ENCODE data around the gene COL5A1.
"Not testable (repeated sequence)": the region's sequence is repeated elsewhere in the genome, so short reads cannot be mapped to it uniquely, and the experiment has no call there.

COL5A1 gene

GRCh38 chr9:134680393-134681060 lies 38.9 kb downstream of the COL5A1 start:
- Histone ChIP-seq H3K36me3 (ENCODE audit: insufficient read depth, low read length) (peaks cover 14% of the 10 kb centered on the region; the same call in 1 of the 2 replicates), H3K4me3 (ENCODE audit: low read depth, low read length) (no peak overlapping the region), H3K4me1 (ENCODE audit: control insufficient read depth, insufficient read depth, low read length, unreplicated experiment) (peaks cover 45% of the 10 kb centered on the region), H3K27ac (ENCODE audit: low read depth, low read length) (no peak overlapping the region), H3K27me3 (ENCODE audit: insufficient read depth, low read length) (no peaks in the 10 kb centered on the region), H3K79me2 (ENCODE audit: control insufficient read depth, insufficient read depth, low read length, unreplicated experiment) (peaks cover 95% of the 10 kb centered on the region), H2AFZ (ENCODE audit: low read length, unreplicated experiment) (no peak overlapping the region)

GRCh38 chr9:134681061-134681661 lies 39.6 kb downstream of the COL5A1 start:
- Histone ChIP-seq H3K36me3 (ENCODE audit: insufficient read depth, low read length) (peaks cover 16% of the 10 kb centered on the region; the same call in 1 of the 2 replicates), H3K4me1 (ENCODE audit: control insufficient read depth, insufficient read depth, low read length, unreplicated experiment) (peaks cover 39% of the 10 kb centered on the region), H3K79me2 (ENCODE audit: control insufficient read depth, insufficient read depth, low read length, unreplicated experiment) (peaks cover 95% of the 10 kb centered on the region), H2AFZ (ENCODE audit: low read length, unreplicated experiment) (no peak overlapping the region), H3K4me3 (ENCODE audit: low read depth, low read length) (no peak overlapping the region), H3K27ac (ENCODE audit: low read depth, low read length) (peak overlapping the region; percentile 23; the same call in 1 of the 2 replicates), H3K27me3 (ENCODE audit: insufficient read depth, low read length) (no peaks in the 10 kb centered on the region)

GRCh38 chr9:134682026-134682425 lies 40.4 kb downstream of the COL5A1 start:
- Histone ChIP-seq H3K27me3 (ENCODE audit: insufficient read depth, low read length) (no peaks in the 10 kb centered on the region), H3K27ac (ENCODE audit: low read depth, low read length) (no peak overlapping the region), H2AFZ (ENCODE audit: low read length, unreplicated experiment) (no peak overlapping the region), H3K36me3 (ENCODE audit: insufficient read depth, low read length) (peaks cover 20% of the 10 kb centered on the region; the same call in 1 of the 2 replicates), H3K4me1 (ENCODE audit: control insufficient read depth, insufficient read depth, low read length, unreplicated experiment) (peaks cover 30% of the 10 kb centered on the region), H3K79me2 (ENCODE audit: control insufficient read depth, insufficient read depth, low read length, unreplicated experiment) (peaks cover 95% of the 10 kb centered on the region), H3K4me3 (ENCODE audit: low read depth, low read length) (no peak overlapping the region)

- Histone ChIP-seq H2AFZ (ENCODE audit: low read length, unreplicated experiment) (no peak overlapping the region), H3K79me2 (ENCODE audit: control insufficient read depth, insufficient read depth, low read length, unreplicated experiment) (peaks cover 95% of the 10 kb centered on the region), H3K27me3 (ENCODE audit: insufficient read depth, low read length) (no peaks in the 10 kb centered on the region), H3K27ac (ENCODE audit: low read depth, low read length) (no peak overlapping the region), H3K4me3 (ENCODE audit: low read depth, low read length) (no peak overlapping the region), H3K36me3 (ENCODE audit: insufficient read depth, low read length) (peaks cover 21% of the 10 kb centered on the region; the same call in 1 of the 2 replicates), H3K4me1 (ENCODE audit: control insufficient read depth, insufficient read depth, low read length, unreplicated experiment) (peaks cover 29% of the 10 kb centered on the region)
Observed at GRCh38 chr9:134682651-134683364, 41.2 kb downstream of the COL5A1 start.

GRCh38 chr9:134683714-134684374 lies 42.2 kb downstream of the COL5A1 start:
- Histone ChIP-seq H3K79me2 (ENCODE audit: control insufficient read depth, insufficient read depth, low read length, unreplicated experiment) (peaks cover 94% of the 10 kb centered on the region), H2AFZ (ENCODE audit: low read length, unreplicated experiment) (no peak overlapping the region), H3K4me1 (ENCODE audit: control insufficient read depth, insufficient read depth, low read length, unreplicated experiment) (peaks cover 22% of the 10 kb centered on the region), H3K4me3 (ENCODE audit: low read depth, low read length) (no peak overlapping the region), H3K27ac (ENCODE audit: low read depth, low read length) (no peak overlapping the region), H3K27me3 (ENCODE audit: insufficient read depth, low read length) (no peaks in the 10 kb centered on the region), H3K36me3 (ENCODE audit: insufficient read depth, low read length) (peaks cover 21% of the 10 kb centered on the region; the same call in 1 of the 2 replicates)

- Histone ChIP-seq H3K4me3 (ENCODE audit: low read depth, low read length) (no peak overlapping the region), H3K27ac (ENCODE audit: low read depth, low read length) (no peak overlapping the region), H3K79me2 (ENCODE audit: control insufficient read depth, insufficient read depth, low read length, unreplicated experiment) (peaks cover 95% of the 10 kb centered on the region)
Observed at GRCh38 chr9:134684375-134684723, 42.7 kb downstream of the COL5A1 start.

GRCh38 chr9:134684941-134685340 lies 43.3 kb downstream of the COL5A1 start:
- not testable (repeated sequence) for H3K27ac ChIP-seq (ENCODE audit: low read depth, low read length); H2AFZ ChIP-seq (ENCODE audit: low read length, unreplicated experiment); H3K4me3 ChIP-seq (ENCODE audit: low read depth, low read length); H3K27me3 ChIP-seq (ENCODE audit: insufficient read depth, low read length)
- H3K36me3 ChIP-seq (ENCODE audit: insufficient read depth, low read length), result peaks cover 21% of the 10 kb centered on the region; the same call in 1 of the 2 replicates
- peaks cover 96% of the 10 kb centered on the region for H3K79me2 ChIP-seq (ENCODE audit: control insufficient read depth, insufficient read depth, low read length, unreplicated experiment)
- peaks cover 17% of the 10 kb centered on the region for H3K4me1 ChIP-seq (ENCODE audit: control insufficient read depth, insufficient read depth, low read length, unreplicated experiment)

More at GRCh38 chr9:134684375-134684723, 42.7 kb downstream of the COL5A1 start:
- H3K27me3 ChIP-seq (ENCODE audit: insufficient read depth, low read length), result no peaks in the 10 kb centered on the region
- H2AFZ ChIP-seq (ENCODE audit: low read length, unreplicated experiment), result no peak overlapping the region
- H3K4me1 ChIP-seq (ENCODE audit: control insufficient read depth, insufficient read depth, low read length, unreplicated experiment), result peaks cover 20% of the 10 kb centered on the region
- H3K36me3 ChIP-seq (ENCODE audit: insufficient read depth, low read length), result peaks cover 21% of the 10 kb centered on the region; the same call in 1 of the 2 replicates

- H3K27me3 ChIP-seq (ENCODE audit: insufficient read depth, low read length), result no peaks in the 10 kb centered on the region
- no peak overlapping the region for H3K27ac ChIP-seq (ENCODE audit: low read depth, low read length)
- no peak overlapping the region for H3K4me3 ChIP-seq (ENCODE audit: low read depth, low read length)
- H3K36me3 ChIP-seq (ENCODE audit: insufficient read depth, low read length), result peaks cover 21% of the 10 kb centered on the region; the same call in 1 of the 2 replicates
- H2AFZ ChIP-seq (ENCODE audit: low read length, unreplicated experiment), result no peak overlapping the region
- H3K79me2 ChIP-seq (ENCODE audit: control insufficient read depth, insufficient read depth, low read length, unreplicated experiment), result peaks cover 96% of the 10 kb centered on the region
- peaks cover 9% of the 10 kb centered on the region for H3K4me1 ChIP-seq (ENCODE audit: control insufficient read depth, insufficient read depth, low read length, unreplicated experiment)
Observed at GRCh38 chr9:134685784-134686183, 44.2 kb downstream of the COL5A1 start.

- H2AFZ ChIP-seq (ENCODE audit: low read length, unreplicated experiment), result no peak overlapping the region
- H3K27me3 ChIP-seq (ENCODE audit: insufficient read depth, low read length), result no peaks in the 10 kb centered on the region
- H3K36me3 ChIP-seq (ENCODE audit: insufficient read depth, low read length), result peaks cover 26% of the 10 kb centered on the region; the same call in 1 of the 2 replicates
- no peak overlapping the region for H3K27ac ChIP-seq (ENCODE audit: low read depth, low read length)
- no peaks in the 10 kb centered on the region for H3K4me1 ChIP-seq (ENCODE audit: control insufficient read depth, insufficient read depth, low read length, unreplicated experiment)
- H3K4me3 ChIP-seq (ENCODE audit: low read depth, low read length), result no peak overlapping the region
- H3K79me2 ChIP-seq (ENCODE audit: control insufficient read depth, insufficient read depth, low read length, unreplicated experiment), result peaks cover 96% of the 10 kb centered on the region
Observed at GRCh38 chr9:134686896-134687295, 45.3 kb downstream of the COL5A1 start.

- Histone ChIP-seq H3K79me2 (ENCODE audit: control insufficient read depth, insufficient read depth, low read length, unreplicated experiment) (peaks cover 96% of the 10 kb centered on the region), H3K27ac (ENCODE audit: low read depth, low read length) (no peak overlapping the region), H2AFZ (ENCODE audit: low read length, unreplicated experiment) (no peak overlapping the region), H3K4me3 (ENCODE audit: low read depth, low read length) (no peak overlapping the region), H3K36me3 (ENCODE audit: insufficient read depth, low read length) (peaks cover 33% of the 10 kb centered on the region; the same call in 1 of the 2 replicates), H3K27me3 (ENCODE audit: insufficient read depth, low read length) (no peaks in the 10 kb centered on the region), H3K4me1 (ENCODE audit: control insufficient read depth, insufficient read depth, low read length, unreplicated experiment) (no peaks in the 10 kb centered on the region)
Observed at GRCh38 chr9:134687556-134687955, 46.0 kb downstream of the COL5A1 start.

Data from ACC112 (cell line).